ENCODE results near the gene INTS6.

- TF ChIP-seq SUZ12 (IDR thresholded peaks at IDR 0.05; ENCODE audit: extremely low read depth, insufficient read depth, insufficient read length) (no peak), ZNF274 (IDR thresholded peaks at IDR 0.05; ENCODE audit: low read depth, low read length) (no peak)
These were observed 55.4 kb downstream of the INTS6 start for GRCh38 chr13:51397262-51397941.
